ENCODE data around the gene ASTN2. TPM values are rescaled to one million over a fixed set of nuclear protein-coding genes. Genes with fewer than 3 reads are reported as not detected.

The ASTN2 gene
- total RNA-seq, 4 donors from 2014 or later = 0.94 to 5.6 (median 3.7) TPM

GRCh38 chr9:116792271-116792670 is 622.6 kb downstream of the ASTN2 start:
- TF ChIP-seq POLR2A (IDR thresholded peaks at IDR 0.05) = no peak
- TF ChIP-seq CTCF (IDR thresholded peaks at IDR 0.05) = no peak
- no peaks in the 10 kb centered on the region for H3K27me3 ChIP-seq
- WGBS, 2 donors = 50 to 55% methylated on average over 6 of the region's 6 CpGs

GRCh38 chr9:116791326-116791725 is 623.5 kb downstream of the ASTN2 start:
- Histone ChIP-seq H3K27me3 (no peaks in the 10 kb centered on the region), H3K27ac (no peak overlapping the region), H3K36me3 (no peaks in the 10 kb centered on the region), H3K9me3 (no peaks in the 10 kb centered on the region), H3K4me3 (replicated peaks in 1 of 3) (no peak overlapping the region), H3K4me1 (no peaks in the 10 kb centered on the region)
- DNase-seq = no peak
- intact Hi-C loops (cut with DNase I) = no loop called here
- TF ChIP-seq POLR2A (IDR thresholded peaks at IDR 0.05) (no peak), CTCF (IDR thresholded peaks at IDR 0.05) (no peak)
- WGBS, 2 donors = 41 to 44% methylated on average over 1 of the region's 1 CpG

More at GRCh38 chr9:116792271-116792670, 622.6 kb downstream of the ASTN2 start:
- no peaks in the 10 kb centered on the region for H3K9me3 ChIP-seq
- no peaks in the 10 kb centered on the region for H3K36me3 ChIP-seq
- no peak for DNase-seq
- intact Hi-C loops (cut with DNase I) = no loop called here
- H3K4me3 ChIP-seq (replicated peaks in 1 of 3) = no peak overlapping the region
- H3K27ac ChIP-seq = no peak overlapping the region
- no peaks in the 10 kb centered on the region for H3K4me1 ChIP-seq

- Histone ChIP-seq H3K27ac (no peak overlapping the region), H3K4me1 (no peaks in the 10 kb centered on the region), H3K36me3 (no peaks in the 10 kb centered on the region), H3K4me3 (replicated peaks in 1 of 3) (no peak overlapping the region), H3K9me3 (no peaks in the 10 kb centered on the region), H3K27me3 (no peaks in the 10 kb centered on the region)
- WGBS, 2 donors = 40 to 54% methylated on average over 3 of the region's 3 CpGs
- no peak for TF ChIP-seq CTCF (IDR thresholded peaks at IDR 0.05)
- TF ChIP-seq POLR2A (IDR thresholded peaks at IDR 0.05) = no peak
- intact Hi-C loops (cut with DNase I) = no loop called here
- no peak for DNase-seq
These were observed 625.8 kb downstream of the ASTN2 start for GRCh38 chr9:116789081-116789480.

GRCh38 chr9:116786737-116787136 is 628.1 kb downstream of the ASTN2 start:
- Histone ChIP-seq H3K4me1 (no peaks in the 10 kb centered on the region), H3K9me3 (no peaks in the 10 kb centered on the region), H3K27ac (no peak overlapping the region), H3K36me3 (no peaks in the 10 kb centered on the region), H3K4me3 (replicated peaks in 1 of 3) (no peak overlapping the region), H3K27me3 (no peaks in the 10 kb centered on the region)
- DNase-seq = no peak
- TF ChIP-seq POLR2A (IDR thresholded peaks at IDR 0.05) = no peak
- no peak for TF ChIP-seq CTCF (IDR thresholded peaks at IDR 0.05)
- intact Hi-C loops (cut with DNase I) = no loop called here
- 93 to 100% methylated on average over 2 of the region's 2 CpGs for WGBS, 2 donors

- Histone ChIP-seq H3K4me3 (replicated peaks in 1 of 3) (no peak overlapping the region), H3K27ac (no peak overlapping the region), H3K27me3 (no peaks in the 10 kb centered on the region), H3K9me3 (no peaks in the 10 kb centered on the region), H3K36me3 (no peaks in the 10 kb centered on the region), H3K4me1 (no peaks in the 10 kb centered on the region)
- WGBS, 2 donors = 86 to 90% methylated on average over 3 of the region's 3 CpGs
- DNase-seq = no peak
- TF ChIP-seq POLR2A (IDR thresholded peaks at IDR 0.05) = no peak
- TF ChIP-seq CTCF (IDR thresholded peaks at IDR 0.05) = no peak
- intact Hi-C loops (cut with DNase I) = no loop called here
These were observed 637.7 kb downstream of the ASTN2 start for GRCh38 chr9:116777116-116777515.

All from thyroid gland (tissue), 4 donors.